Measurements from ENCODE around the gene CELF4. TPM values are rescaled to one million over a fixed set of nuclear protein-coding genes. Genes with fewer than 3 reads are reported as not detected.

Gene CELF4
- polyA plus RNA-seq, 1 donor (not counting 4 experiments of a cell fraction or from before 2014, with no cell fraction given), result not detected

- H3K4me1 ChIP-seq (ENCODE audit: control insufficient read depth, extremely low read depth, insufficient read depth, low read length), result no peaks in the 10 kb centered on the region
- dilution Hi-C loops (cut with MboI; ENCODE audit: extremely low pct_ligation_motif_present, low sequenced_read_pairs), result no loop called here
- no peak overlapping the region for H3K27ac ChIP-seq (ENCODE audit: control insufficient read depth, insufficient read depth, low read length)
- no peaks in the 10 kb centered on the region for H3K9me3 ChIP-seq (ENCODE audit: control insufficient read depth, low read depth, low read length)
- DNase-seq (ENCODE audit: low read depth, low spot score), result no peak
- no peak overlapping the region for H2AFZ ChIP-seq (ENCODE audit: control insufficient read depth, low read length)
- H3K36me3 ChIP-seq (ENCODE audit: control insufficient read depth in 2 of 2, extremely low read depth in 1 of 2, insufficient read depth in 2 of 2, low read length in 2 of 2), result no peaks in the 10 kb centered on the region
- no peaks in the 10 kb centered on the region for H3K9me1 ChIP-seq (ENCODE audit: control insufficient read depth, extremely low read depth, insufficient read depth, low read length)
- H3K4me3 ChIP-seq (ENCODE audit: control insufficient read depth in 2 of 3, extremely low read depth in 1 of 3, insufficient read depth in 2 of 3, low read depth in 1 of 3, low read length in 3 of 3), result no peak overlapping the region
- H3K4me2 ChIP-seq (ENCODE audit: control insufficient read depth, extremely low read depth, insufficient read depth, low read depth, low read length), result no peak overlapping the region
- no peaks in the 10 kb centered on the region for H3K79me2 ChIP-seq (ENCODE audit: control insufficient read depth, insufficient read depth, low read length)
- H4K20me1 ChIP-seq (ENCODE audit: control insufficient read depth, extremely low read depth, insufficient read depth, low read length), result no peaks in the 10 kb centered on the region
- no peak overlapping the region for H3K9ac ChIP-seq (ENCODE audit: control insufficient read depth, extremely low read depth, insufficient read depth, low read length)
- TF ChIP-seq, protein P1, sequence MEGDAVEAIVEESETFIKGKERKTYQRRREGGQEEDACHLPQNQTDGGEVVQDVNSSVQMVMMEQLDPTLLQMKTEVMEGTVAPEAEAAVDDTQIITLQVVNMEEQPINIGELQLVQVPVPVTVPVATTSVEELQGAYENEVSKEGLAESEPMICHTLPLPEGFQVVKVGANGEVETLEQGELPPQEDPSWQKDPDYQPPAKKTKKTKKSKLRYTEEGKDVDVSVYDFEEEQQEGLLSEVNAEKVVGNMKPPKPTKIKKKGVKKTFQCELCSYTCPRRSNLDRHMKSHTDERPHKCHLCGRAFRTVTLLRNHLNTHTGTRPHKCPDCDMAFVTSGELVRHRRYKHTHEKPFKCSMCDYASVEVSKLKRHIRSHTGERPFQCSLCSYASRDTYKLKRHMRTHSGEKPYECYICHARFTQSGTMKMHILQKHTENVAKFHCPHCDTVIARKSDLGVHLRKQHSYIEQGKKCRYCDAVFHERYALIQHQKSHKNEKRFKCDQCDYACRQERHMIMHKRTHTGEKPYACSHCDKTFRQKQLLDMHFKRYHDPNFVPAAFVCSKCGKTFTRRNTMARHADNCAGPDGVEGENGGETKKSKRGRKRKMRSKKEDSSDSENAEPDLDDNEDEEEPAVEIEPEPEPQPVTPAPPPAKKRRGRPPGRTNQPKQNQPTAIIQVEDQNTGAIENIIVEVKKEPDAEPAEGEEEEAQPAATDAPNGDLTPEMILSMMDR (optimal IDR thresholded peaks at IDR 0.05 in 1 of 3, IDR thresholded peaks at IDR 0.05 in 1 of 3, conservative IDR thresholded peaks at IDR 0.05 in 1 of 3; ENCODE audit: extremely low read depth in 1 of 3, insufficient read depth in 2 of 3, low read length in 3 of 3), result no peak
- TF ChIP-seq EZH2 (IDR thresholded peaks at IDR 0.05; ENCODE audit: low read length), result no peak
- H3K27me3 ChIP-seq (ENCODE audit: control insufficient read depth, extremely low read depth, insufficient read depth, low read length), result no peaks in the 10 kb centered on the region
- no peak for FAIRE-seq
Observed at GRCh38 chr18:37604032-37604431, 38.4 kb upstream of the CELF4 start.

DNA sequence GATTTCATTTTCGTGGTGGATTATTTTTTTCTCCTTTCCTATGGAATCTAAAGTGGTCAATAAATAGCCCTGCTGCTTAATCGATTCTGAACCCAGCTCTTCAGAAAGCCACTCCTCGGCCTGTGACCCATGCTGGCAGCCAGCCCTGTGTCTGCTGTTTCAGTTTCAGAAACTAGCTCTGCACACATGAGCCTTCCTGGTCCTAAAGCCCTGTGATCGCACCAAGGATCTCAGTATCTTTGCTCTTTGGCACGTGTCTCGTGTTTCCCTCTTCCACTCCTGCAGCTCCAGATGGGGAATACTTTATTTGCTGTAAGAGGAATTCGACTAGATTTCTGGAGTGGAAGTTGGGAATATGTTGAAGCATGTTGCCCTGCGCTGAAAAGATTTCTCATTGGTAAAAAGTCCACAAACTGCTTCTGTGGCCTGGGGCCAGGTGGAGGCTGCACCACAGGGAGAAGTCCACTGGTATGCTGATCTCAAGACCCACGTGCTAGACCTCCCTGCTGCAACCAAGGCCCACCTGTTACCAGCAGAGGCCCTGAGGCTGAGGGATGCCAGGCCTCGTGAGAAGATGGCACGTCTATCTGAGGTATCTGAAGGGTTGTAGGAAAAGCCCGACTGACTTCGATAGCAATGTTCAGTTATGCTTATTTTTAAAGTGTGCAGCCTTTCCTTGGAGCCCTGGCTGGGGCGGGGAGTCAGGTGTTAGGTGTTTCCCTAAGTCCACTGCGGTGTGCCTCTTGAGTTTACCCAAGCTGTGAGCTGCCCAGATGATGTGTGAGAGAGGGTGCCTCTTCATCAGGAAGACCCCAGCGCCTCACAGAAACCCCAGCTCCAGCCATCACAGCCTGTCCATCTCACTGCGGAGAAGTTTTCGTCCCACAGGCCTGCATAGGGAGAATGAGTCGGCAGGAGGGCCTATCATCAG is 33.6 kb upstream of the CELF4 start:
- H3K36me3 ChIP-seq (ENCODE audit: control insufficient read depth in 2 of 2, extremely low read depth in 1 of 2, insufficient read depth in 2 of 2, low read length in 2 of 2), result no peaks in the 10 kb centered on the region
- peaks cover 3% of the 10 kb centered on the region for H3K4me1 ChIP-seq (ENCODE audit: control insufficient read depth, extremely low read depth, insufficient read depth, low read length)
- no peak for TF ChIP-seq EZH2 (IDR thresholded peaks at IDR 0.05; ENCODE audit: low read length)
- TF ChIP-seq, protein P1 (optimal IDR thresholded peaks at IDR 0.05 in 1 of 3, IDR thresholded peaks at IDR 0.05 in 1 of 3, conservative IDR thresholded peaks at IDR 0.05 in 1 of 3; ENCODE audit: extremely low read depth in 1 of 3, insufficient read depth in 2 of 3, low read length in 3 of 3), result no peak
- no peak overlapping the region for H2AFZ ChIP-seq (ENCODE audit: control insufficient read depth, low read length)
- H3K79me2 ChIP-seq (ENCODE audit: control insufficient read depth, insufficient read depth, low read length), result no peaks in the 10 kb centered on the region
- no peaks in the 10 kb centered on the region for H4K20me1 ChIP-seq (ENCODE audit: control insufficient read depth, extremely low read depth, insufficient read depth, low read length)
- no peak overlapping the region for H3K27ac ChIP-seq (ENCODE audit: control insufficient read depth, insufficient read depth, low read length)
- no peaks in the 10 kb centered on the region for H3K27me3 ChIP-seq (ENCODE audit: control insufficient read depth, extremely low read depth, insufficient read depth, low read length)
- no peak for DNase-seq (ENCODE audit: low read depth, low spot score)
- no peak overlapping the region for H3K4me3 ChIP-seq (ENCODE audit: control insufficient read depth in 2 of 3, extremely low read depth in 1 of 3, insufficient read depth in 2 of 3, low read depth in 1 of 3, low read length in 3 of 3)
- no peak overlapping the region for H3K9ac ChIP-seq (ENCODE audit: control insufficient read depth, extremely low read depth, insufficient read depth, low read length)
- dilution Hi-C loops (cut with MboI; ENCODE audit: extremely low pct_ligation_motif_present, low sequenced_read_pairs), result no loop called here
- no peak overlapping the region for H3K4me2 ChIP-seq (ENCODE audit: control insufficient read depth, extremely low read depth, insufficient read depth, low read depth, low read length)
- FAIRE-seq, result no peak
- no peaks in the 10 kb centered on the region for H3K9me1 ChIP-seq (ENCODE audit: control insufficient read depth, extremely low read depth, insufficient read depth, low read length)
- no peaks in the 10 kb centered on the region for H3K9me3 ChIP-seq (ENCODE audit: control insufficient read depth, low read depth, low read length)

All from keratinocyte (primary cell).